ENCODE measurements around the gene TAP1.

DNA sequence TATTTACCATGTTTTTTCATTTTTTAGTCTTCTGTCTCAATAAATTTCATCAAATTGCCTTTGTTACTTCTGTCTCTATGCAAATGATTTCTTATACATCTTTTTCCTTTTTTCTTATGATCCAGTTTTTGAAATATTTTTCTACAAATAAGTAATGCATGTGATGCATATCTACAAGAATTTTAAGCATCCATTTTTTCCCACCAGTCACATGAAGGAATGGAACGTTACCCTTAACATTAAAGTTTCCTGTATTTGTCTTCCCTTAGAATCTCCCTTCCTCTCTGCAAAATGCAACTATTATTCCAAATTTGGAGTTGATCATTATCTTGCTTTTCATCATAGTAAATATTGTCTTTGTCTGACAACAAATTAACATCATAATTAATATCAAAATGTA lies 36.0 kb upstream of the TAP1 start:
- TF ChIP-seq, protein P1, sequence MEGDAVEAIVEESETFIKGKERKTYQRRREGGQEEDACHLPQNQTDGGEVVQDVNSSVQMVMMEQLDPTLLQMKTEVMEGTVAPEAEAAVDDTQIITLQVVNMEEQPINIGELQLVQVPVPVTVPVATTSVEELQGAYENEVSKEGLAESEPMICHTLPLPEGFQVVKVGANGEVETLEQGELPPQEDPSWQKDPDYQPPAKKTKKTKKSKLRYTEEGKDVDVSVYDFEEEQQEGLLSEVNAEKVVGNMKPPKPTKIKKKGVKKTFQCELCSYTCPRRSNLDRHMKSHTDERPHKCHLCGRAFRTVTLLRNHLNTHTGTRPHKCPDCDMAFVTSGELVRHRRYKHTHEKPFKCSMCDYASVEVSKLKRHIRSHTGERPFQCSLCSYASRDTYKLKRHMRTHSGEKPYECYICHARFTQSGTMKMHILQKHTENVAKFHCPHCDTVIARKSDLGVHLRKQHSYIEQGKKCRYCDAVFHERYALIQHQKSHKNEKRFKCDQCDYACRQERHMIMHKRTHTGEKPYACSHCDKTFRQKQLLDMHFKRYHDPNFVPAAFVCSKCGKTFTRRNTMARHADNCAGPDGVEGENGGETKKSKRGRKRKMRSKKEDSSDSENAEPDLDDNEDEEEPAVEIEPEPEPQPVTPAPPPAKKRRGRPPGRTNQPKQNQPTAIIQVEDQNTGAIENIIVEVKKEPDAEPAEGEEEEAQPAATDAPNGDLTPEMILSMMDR (IDR thresholded peaks at IDR 0.05): no peak
- no peak for TF ChIP-seq POLR2A (IDR thresholded peaks at IDR 0.05)
